OCI-LY7 (cell line): ENCODE results near the gene TOR1AIP1.

Experiments
- CTCF ChIP-seq: fragments of 200-600 bp; sonication (generic); conservative IDR thresholded peaks from 2 replicates; pipeline ENCODE4 v1.5.1; 2014; ENCODE audit warnings: mild to moderate bottlenecking, antibody characterized with exemption, low read length, moderate library complexity, mixed read lengths
- EZH2phosphoT487 ChIP-seq: fragments of 200-600 bp; sonication (generic); IDR thresholded peaks from 2 replicates; pipeline ENCODE4 v1.6.1; 2018; ENCODE audit warnings: low read depth, borderline replicate concordance, mild to moderate bottlenecking, mixed run types, antibody characterized with exemption, low read length, moderate library complexity, mixed read lengths

- TF ChIP-seq CTCF (no peak), EZH2phosphoT487 (no peak)
Observed at GRCh38 chr1:179968284-179968993, 86.4 kb downstream of the TOR1AIP1 start.
